SK-N-SH treated with all-trans-retinoic acid at 6 μM for 48 hours (cell line): ENCODE measurements around the gene GZMM.

Experiments used
- ESRRG ChIP-seq: fragments of 250-450 bp; sonication (Bioruptor Pico); IDR thresholded peaks from 2 replicates; pipeline ENCODE4 v1.6.1; 2021; ENCODE audit warnings: mild to moderate bottlenecking
- ZFP3 ChIP-seq: fragments of 250-450 bp; sonication (Bioruptor Pico); IDR thresholded peaks from 2 replicates; pipeline ENCODE4 v1.5.0; 2020; ENCODE audit warnings: mild to moderate bottlenecking, moderate library complexity
- ZNF8 ChIP-seq: fragments of 450-650 bp; formaldehyde crosslinking; IDR thresholded peaks from 2 replicates; pipeline ENCODE4 v1.5.0; 2020; ENCODE audit warnings: mild to moderate bottlenecking, moderate library complexity
- TF ChIP-seq, protein P1 (sequence below): fragments of 250-450 bp; sonication (Bioruptor Pico); IDR thresholded peaks from 2 replicates; pipeline ENCODE4 v1.5.1; 2020; ENCODE audit warnings: low read depth, mild to moderate bottlenecking, moderate library complexity
- TF ChIP-seq, protein P2 (sequence below): fragments of 250-450 bp; sonication (Bioruptor Pico); IDR thresholded peaks from 2 replicates; pipeline ENCODE4 v1.5.0; 2020; ENCODE audit warnings: mild to moderate bottlenecking, moderate library complexity

DNA sequence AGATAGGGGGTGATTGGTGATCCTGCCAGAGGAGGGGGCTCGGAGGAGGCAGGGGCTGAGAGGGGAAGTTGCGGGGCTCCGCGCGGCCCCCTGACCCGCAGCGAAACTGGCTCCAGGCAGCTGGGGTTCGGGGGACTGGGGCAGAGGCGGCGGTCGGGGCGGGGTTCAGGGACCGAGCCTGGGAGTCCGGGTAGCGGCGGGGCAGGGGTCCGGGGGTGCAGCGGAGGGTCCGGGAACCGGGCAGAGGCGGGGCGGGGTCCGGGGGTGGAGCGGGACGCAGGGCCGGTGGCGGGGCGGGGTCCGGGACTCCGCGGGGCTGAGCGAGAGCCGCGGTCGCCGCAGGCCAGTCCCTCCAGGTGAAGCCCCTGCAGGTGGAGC is 46.4 kb upstream of the GZMM start:
- TF ChIP-seq ZNF8 (no peak), ESRRG (CRISPR knock-in tag) (no peak), ZFP3 (CRISPR knock-in tag) (no peak)
- TF ChIP-seq, protein P1, sequence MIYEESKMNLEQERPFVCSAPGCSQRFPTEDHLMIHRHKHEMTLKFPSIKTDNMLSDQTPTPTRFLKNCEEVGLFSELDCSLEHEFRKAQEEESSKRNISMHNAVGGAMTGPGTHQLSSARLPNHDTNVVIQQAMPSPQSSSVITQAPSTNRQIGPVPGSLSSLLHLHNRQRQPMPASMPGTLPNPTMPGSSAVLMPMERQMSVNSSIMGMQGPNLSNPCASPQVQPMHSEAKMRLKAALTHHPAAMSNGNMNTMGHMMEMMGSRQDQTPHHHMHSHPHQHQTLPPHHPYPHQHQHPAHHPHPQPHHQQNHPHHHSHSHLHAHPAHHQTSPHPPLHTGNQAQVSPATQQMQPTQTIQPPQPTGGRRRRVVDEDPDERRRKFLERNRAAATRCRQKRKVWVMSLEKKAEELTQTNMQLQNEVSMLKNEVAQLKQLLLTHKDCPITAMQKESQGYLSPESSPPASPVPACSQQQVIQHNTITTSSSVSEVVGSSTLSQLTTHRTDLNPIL, result no peak
- TF ChIP-seq, protein P2, sequence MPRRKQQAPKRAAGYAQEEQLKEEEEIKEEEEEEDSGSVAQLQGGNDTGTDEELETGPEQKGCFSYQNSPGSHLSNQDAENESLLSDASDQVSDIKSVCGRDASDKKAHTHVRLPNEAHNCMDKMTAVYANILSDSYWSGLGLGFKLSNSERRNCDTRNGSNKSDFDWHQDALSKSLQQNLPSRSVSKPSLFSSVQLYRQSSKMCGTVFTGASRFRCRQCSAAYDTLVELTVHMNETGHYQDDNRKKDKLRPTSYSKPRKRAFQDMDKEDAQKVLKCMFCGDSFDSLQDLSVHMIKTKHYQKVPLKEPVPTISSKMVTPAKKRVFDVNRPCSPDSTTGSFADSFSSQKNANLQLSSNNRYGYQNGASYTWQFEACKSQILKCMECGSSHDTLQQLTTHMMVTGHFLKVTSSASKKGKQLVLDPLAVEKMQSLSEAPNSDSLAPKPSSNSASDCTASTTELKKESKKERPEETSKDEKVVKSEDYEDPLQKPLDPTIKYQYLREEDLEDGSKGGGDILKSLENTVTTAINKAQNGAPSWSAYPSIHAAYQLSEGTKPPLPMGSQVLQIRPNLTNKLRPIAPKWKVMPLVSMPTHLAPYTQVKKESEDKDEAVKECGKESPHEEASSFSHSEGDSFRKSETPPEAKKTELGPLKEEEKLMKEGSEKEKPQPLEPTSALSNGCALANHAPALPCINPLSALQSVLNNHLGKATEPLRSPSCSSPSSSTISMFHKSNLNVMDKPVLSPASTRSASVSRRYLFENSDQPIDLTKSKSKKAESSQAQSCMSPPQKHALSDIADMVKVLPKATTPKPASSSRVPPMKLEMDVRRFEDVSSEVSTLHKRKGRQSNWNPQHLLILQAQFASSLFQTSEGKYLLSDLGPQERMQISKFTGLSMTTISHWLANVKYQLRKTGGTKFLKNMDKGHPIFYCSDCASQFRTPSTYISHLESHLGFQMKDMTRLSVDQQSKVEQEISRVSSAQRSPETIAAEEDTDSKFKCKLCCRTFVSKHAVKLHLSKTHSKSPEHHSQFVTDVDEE (CRISPR knock-in tag), result no peak
